ENCODE measurements around the gene BAIAP3. TPM values are rescaled to one million over a fixed set of nuclear protein-coding genes. Genes with fewer than 3 reads are reported as not detected.

The BAIAP3 gene
- total RNA-seq, 2 experiments from 2014 or later = 0.12 to 0.46 TPM

GRCh38 chr16:1342526-1343427 lies 9.3 kb downstream of the BAIAP3 start:
- Mint-ChIP-seq H3K4me1 (peaks cover 16% of the 10 kb centered on the region), H3K27ac (no peak overlapping the region), H3K9me3 (no peaks in the 10 kb centered on the region), H3K4me3 (peak overlapping the region; percentile 47), H3K27me3 (no peaks in the 10 kb centered on the region), H3K36me3 (no peaks in the 10 kb centered on the region)
- DNase-seq = peak; percentile 90

DNA sequence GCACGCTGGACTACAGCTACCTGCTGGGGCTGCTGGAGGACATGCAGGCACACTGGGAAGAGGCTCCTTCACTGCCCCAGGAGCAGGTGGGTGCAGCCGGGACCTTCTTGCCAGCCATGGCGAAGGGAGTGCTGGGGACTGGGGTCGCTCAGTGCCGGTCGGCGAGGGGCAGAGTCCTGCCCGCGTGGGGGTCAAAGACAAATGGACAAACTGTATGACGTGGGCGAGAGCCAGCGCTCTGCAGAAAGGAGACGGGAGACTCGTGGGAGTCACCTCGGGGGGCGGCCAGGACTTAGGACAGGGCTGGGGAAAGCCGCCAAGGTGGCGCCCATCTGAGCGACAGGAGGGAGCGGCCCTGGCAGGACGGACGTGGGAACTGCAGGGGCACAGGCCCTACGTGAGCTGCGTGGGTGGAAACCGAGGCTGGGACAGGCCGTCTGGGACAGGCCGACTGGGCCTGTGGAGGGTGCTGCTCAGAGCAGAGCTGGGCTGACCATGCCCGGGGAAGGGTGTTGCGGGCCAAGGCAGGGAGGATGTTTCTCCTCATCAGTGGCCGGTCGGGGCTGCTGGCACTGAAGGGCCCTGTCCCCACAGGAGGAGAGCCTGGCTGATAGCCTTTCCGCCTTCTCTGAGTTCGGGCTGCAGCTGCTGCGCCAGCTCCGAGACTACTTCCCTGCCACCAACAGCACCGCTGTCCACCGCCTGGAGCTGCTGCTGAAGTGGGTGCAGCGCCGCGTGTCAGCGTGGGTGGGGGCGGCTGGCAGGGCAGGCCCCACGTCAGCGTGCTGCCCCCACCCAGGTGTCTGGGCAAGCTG lies 10.2 kb downstream of the BAIAP3 start:
- Mint-ChIP-seq H3K36me3 (no peaks in the 10 kb centered on the region), H3K4me3 (peak overlapping the region; percentile 43), H3K4me1 (peaks cover 16% of the 10 kb centered on the region), H3K27ac (no peak overlapping the region), H3K27me3 (no peaks in the 10 kb centered on the region), H3K9me3 (no peaks in the 10 kb centered on the region)
- DNase-seq = no peak

DNA sequence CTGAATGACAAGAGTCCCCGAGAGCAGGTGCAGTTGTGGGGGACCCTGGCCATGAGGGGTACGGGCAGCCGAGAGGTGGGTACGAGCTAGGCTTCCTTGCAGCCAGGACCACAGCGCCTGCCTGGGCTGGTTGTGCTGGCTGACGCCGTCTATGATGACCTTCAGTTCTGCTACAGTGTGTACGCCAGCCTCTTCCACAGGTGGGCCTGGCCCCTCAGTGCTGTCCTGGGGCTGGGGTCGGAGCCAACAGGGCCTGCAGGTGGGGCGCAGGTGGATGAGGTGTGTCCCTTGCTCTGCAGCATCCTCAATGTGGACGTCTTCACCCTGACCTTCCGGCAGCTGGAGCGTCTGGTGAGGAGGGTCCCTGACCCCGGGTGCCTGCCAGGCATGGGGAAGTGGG lies 11.1 kb downstream of the BAIAP3 start:
- Mint-ChIP-seq H3K4me3 (no peak overlapping the region), H3K27ac (no peak overlapping the region)

DNA sequence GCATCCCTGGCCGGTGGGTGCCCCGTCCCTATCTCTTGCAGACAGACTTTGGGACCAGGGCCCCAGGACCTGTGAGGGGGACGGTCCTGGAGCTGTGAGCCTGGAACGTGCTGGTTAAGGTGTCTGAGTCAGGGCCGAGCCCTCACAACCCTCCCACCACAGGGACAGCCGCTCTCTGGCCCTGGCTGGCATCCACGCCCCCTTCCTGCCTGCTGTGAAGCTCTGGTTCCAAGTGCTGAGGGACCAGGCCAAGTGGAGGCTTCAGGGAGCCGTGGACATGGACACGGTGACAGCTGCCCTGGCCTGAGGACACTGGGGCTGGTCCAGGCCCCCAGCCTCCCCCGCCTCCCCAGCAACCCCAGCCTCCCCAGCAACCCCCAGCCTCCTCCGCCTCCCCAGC lies 11.6 kb downstream of the BAIAP3 start:
- Mint-ChIP-seq H3K4me1 (peaks cover 16% of the 10 kb centered on the region), H3K27me3 (no peaks in the 10 kb centered on the region), H3K4me3 (no peak overlapping the region), H3K9me3 (no peaks in the 10 kb centered on the region), H3K27ac (no peak overlapping the region), H3K36me3 (no peaks in the 10 kb centered on the region)
- DNase-seq = no peak

More for the DNA sequence above, 11.1 kb downstream of the BAIAP3 start:
- Mint-ChIP-seq H3K27me3 (no peaks in the 10 kb centered on the region), H3K36me3 (no peaks in the 10 kb centered on the region), H3K9me3 (no peaks in the 10 kb centered on the region), H3K4me1 (peaks cover 16% of the 10 kb centered on the region)
- DNase-seq = no peak

DNA sequence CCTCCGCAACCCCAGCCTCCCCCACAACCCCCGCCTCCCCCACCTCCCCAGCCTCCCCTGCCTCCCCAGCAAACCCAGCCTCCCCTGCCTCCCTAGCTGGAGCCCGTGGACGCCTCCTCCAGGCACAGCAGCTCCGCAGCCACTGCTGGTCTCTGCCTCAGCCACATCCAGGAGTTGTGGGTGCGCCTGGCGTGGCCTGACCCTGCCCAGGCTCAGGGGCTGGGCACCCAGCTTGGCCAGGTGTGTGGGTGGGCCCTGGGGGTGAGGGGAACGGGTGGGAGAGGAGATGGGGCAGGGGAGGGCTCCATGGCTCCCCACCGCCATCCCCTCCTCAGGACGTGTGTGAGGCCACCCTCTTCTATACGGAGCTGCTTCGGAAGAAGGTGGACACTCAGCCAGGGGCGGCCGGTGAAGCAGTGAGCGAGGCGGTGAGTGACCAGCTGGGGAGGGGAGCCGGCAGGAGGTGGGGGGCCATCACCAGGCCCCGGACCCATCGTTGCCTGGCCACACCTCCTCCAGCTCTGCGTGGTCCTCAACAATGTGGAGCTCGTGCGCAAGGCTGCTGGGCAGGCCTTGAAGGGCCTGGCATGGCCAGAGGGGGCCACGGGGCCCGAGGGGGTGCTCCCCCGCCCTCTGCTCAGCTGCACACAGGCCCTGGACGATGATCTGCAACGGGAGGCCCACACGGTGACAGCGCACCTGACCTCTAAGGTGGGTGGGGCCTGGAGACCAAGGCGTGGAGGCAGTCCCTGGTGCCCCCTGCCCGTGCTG lies 12.4 kb downstream of the BAIAP3 start:
- H3K27me3 Mint-ChIP-seq = no peaks in the 10 kb centered on the region
- H3K9me3 Mint-ChIP-seq = no peaks in the 10 kb centered on the region
- H3K4me1 Mint-ChIP-seq = peaks cover 22% of the 10 kb centered on the region
- H3K36me3 Mint-ChIP-seq = peaks cover 2% of the 10 kb centered on the region
- no peak overlapping the region for H3K4me3 Mint-ChIP-seq
- DNase-seq = no peak
- peak overlapping the region; percentile 42 for H3K27ac Mint-ChIP-seq

GRCh38 chr16:1346422-1347285 lies 13.2 kb downstream of the BAIAP3 start:
- peaks cover 2% of the 10 kb centered on the region for H3K36me3 Mint-ChIP-seq
- peak overlapping the region; percentile 42 for H3K27ac Mint-ChIP-seq
- H3K4me1 Mint-ChIP-seq = peaks cover 24% of the 10 kb centered on the region
- no peaks in the 10 kb centered on the region for H3K27me3 Mint-ChIP-seq
- DNase-seq = no peak
- H3K4me3 Mint-ChIP-seq = no peak overlapping the region
- no peaks in the 10 kb centered on the region for H3K9me3 Mint-ChIP-seq

GRCh38 chr16:1347286-1347855 lies 13.9 kb downstream of the BAIAP3 start:
- Mint-ChIP-seq H3K27ac (no peak overlapping the region), H3K4me3 (no peak overlapping the region), H3K36me3 (peaks cover 2% of the 10 kb centered on the region), H3K9me3 (no peaks in the 10 kb centered on the region), H3K4me1 (peaks cover 21% of the 10 kb centered on the region), H3K27me3 (no peaks in the 10 kb centered on the region)
- no peak for DNase-seq

- H3K27ac Mint-ChIP-seq = no peak overlapping the region
- H3K4me3 Mint-ChIP-seq = no peak overlapping the region
- H3K27me3 Mint-ChIP-seq = no peaks in the 10 kb centered on the region
- peaks cover 19% of the 10 kb centered on the region for H3K4me1 Mint-ChIP-seq
- H3K36me3 Mint-ChIP-seq = peaks cover 3% of the 10 kb centered on the region
- no peaks in the 10 kb centered on the region for H3K9me3 Mint-ChIP-seq
- DNase-seq = no peak
Observed at GRCh38 chr16:1347962-1348361, 14.5 kb downstream of the BAIAP3 start.

GRCh38 chr16:1348441-1348840 lies 15.0 kb downstream of the BAIAP3 start:
- no peak overlapping the region for H3K4me3 Mint-ChIP-seq
- no peaks in the 10 kb centered on the region for H3K27me3 Mint-ChIP-seq
- H3K9me3 Mint-ChIP-seq = no peaks in the 10 kb centered on the region
- peaks cover 18% of the 10 kb centered on the region for H3K4me1 Mint-ChIP-seq
- no peak overlapping the region for H3K27ac Mint-ChIP-seq
- peaks cover 3% of the 10 kb centered on the region for H3K36me3 Mint-ChIP-seq
- DNase-seq = no peak

DNA sequence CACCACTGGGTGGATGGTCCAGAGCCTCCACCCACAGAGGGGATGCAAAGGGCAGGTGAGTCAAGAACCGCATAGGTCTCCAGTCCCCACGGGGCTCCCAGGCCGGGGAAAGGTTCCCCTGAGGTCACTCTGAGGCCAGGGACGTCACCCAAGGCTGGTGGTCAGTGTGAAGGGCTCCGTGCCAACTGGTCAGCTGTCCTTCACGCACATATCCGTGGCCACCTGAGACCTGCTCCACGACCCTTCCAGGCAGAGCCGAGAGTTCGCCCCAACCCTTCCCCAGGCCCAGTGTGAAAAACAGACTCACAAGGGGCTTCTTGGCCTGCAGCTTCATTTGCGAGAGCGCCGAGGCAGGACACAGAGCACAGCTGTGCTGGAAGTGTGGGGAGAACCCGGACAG lies 15.5 kb downstream of the BAIAP3 start:
- Mint-ChIP-seq H3K9me3 (no peaks in the 10 kb centered on the region), H3K36me3 (peaks cover 3% of the 10 kb centered on the region), H3K4me3 (no peak overlapping the region), H3K27ac (no peak overlapping the region), H3K27me3 (no peaks in the 10 kb centered on the region), H3K4me1 (peaks cover 21% of the 10 kb centered on the region)
- no peak for DNase-seq

- H3K36me3 Mint-ChIP-seq = peaks cover 3% of the 10 kb centered on the region
- H3K27me3 Mint-ChIP-seq = no peaks in the 10 kb centered on the region
- DNase-seq = no peak
- no peak overlapping the region for H3K4me3 Mint-ChIP-seq
- H3K4me1 Mint-ChIP-seq = peaks cover 21% of the 10 kb centered on the region
- no peaks in the 10 kb centered on the region for H3K9me3 Mint-ChIP-seq
- no peak overlapping the region for H3K27ac Mint-ChIP-seq
Observed at GRCh38 chr16:1349351-1349750, 15.9 kb downstream of the BAIAP3 start.

DNA sequence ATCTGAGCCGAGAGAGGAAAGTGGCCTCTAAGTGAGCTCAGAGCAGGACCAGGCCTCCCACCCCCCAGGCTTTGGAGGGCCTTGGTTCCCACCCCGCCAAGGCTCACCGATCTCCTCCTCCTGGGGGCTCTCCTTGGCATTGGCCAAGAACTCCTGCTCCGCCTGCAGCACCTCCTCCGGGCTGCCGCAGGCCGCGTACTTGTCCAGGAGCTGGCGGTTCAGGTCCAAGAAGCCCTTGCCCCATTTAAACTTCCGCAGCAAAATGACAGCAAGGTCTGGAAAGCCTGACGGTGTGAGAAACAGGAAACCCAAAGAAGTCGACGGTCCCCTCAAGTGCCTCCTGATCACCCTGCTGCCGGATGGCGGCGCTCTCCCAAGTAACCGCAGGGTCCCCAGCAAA lies 16.5 kb downstream of the BAIAP3 start:
- Mint-ChIP-seq H3K36me3 (peaks cover 4% of the 10 kb centered on the region), H3K27me3 (no peaks in the 10 kb centered on the region), H3K9me3 (no peaks in the 10 kb centered on the region), H3K27ac (no peak overlapping the region), H3K4me3 (peak overlapping the region; percentile 82), H3K4me1 (peaks cover 21% of the 10 kb centered on the region)
- DNase-seq = no peak

- Mint-ChIP-seq H3K4me1 (peaks cover 21% of the 10 kb centered on the region), H3K9me3 (no peaks in the 10 kb centered on the region), H3K36me3 (peaks cover 4% of the 10 kb centered on the region), H3K27ac (peak overlapping the region; percentile 74), H3K27me3 (no peaks in the 10 kb centered on the region), H3K4me3 (peak overlapping the region; percentile 82)
- no peak for DNase-seq
Observed at GRCh38 chr16:1350691-1351090, 17.2 kb downstream of the BAIAP3 start.

GRCh38 chr16:1351215-1351581 lies 17.8 kb downstream of the BAIAP3 start:
- H3K36me3 Mint-ChIP-seq = peaks cover 4% of the 10 kb centered on the region
- H3K4me1 Mint-ChIP-seq = peaks cover 21% of the 10 kb centered on the region
- no peaks in the 10 kb centered on the region for H3K9me3 Mint-ChIP-seq
- DNase-seq = no peak
- peak overlapping the region; percentile 74 for H3K27ac Mint-ChIP-seq
- H3K4me3 Mint-ChIP-seq = peak overlapping the region; percentile 82
- H3K27me3 Mint-ChIP-seq = no peaks in the 10 kb centered on the region
